K562 (cell line): ENCODE results near the gene FBXW11. TPM values are rescaled to one million over a fixed set of nuclear protein-coding genes. Genes with fewer than 3 reads are reported as not detected.
A peak's percentile ranks its signal among the peaks of the same experiment; 100 is the strongest.

Source experiments
- E2F4 ChIP-seq: sonication (generic); formaldehyde crosslinking; IDR thresholded peaks from 2 replicates; pipeline ENCODE4 v1.8.0; 2022; ENCODE audit warnings: mild to moderate bottlenecking, low read depth, missing genetic modification reagents
- FOS ChIP-seq: IDR thresholded peaks from 3 replicates; pipeline ENCODE4 v1.6.1; 2011; ENCODE audit not compliant: insufficient read length; ENCODE audit errors: extremely low read depth
- FOXJ3 ChIP-seq: sonication (generic); formaldehyde crosslinking; IDR thresholded peaks from 2 replicates; pipeline ENCODE4 v1.4.0; 2020; ENCODE audit warnings: mild to moderate bottlenecking, missing genetic modification reagents
- HDAC2 ChIP-seq: fragments of 450-650 bp; IDR thresholded peaks from 2 replicates; pipeline ENCODE4 v1.6.1; 2016; ENCODE audit warnings: mild to moderate bottlenecking
- KDM1A ChIP-seq, 2 experiments: fragments of 450-650 bp; IDR thresholded peaks; 2 replicates each; pipeline ENCODE4 v1.6.1; 2016; ENCODE audit warnings: mild to moderate bottlenecking in 2 of 2
- MAFK ChIP-seq: IDR thresholded peaks from 2 replicates; pipeline ENCODE4 v1.6.1; 2011; ENCODE audit warnings: low read length, improper control_type of control experiment
- NKRF ChIP-seq: fragments of 450-650 bp; IDR thresholded peaks from 2 replicates; pipeline ENCODE4 v1.6.1; 2016; ENCODE audit warnings: borderline replicate concordance
- POU5F1 ChIP-seq: fragments of 150-350 bp; IDR thresholded peaks from 2 replicates; pipeline ENCODE4 v1.6.1; 2014; ENCODE audit warnings: borderline replicate concordance, low read length, low read depth, mild to moderate bottlenecking; ENCODE audit not compliant: partially characterized antibody
- PREB ChIP-seq: sonication (generic); formaldehyde crosslinking; IDR thresholded peaks from 2 replicates; pipeline ENCODE4 v1.8.1; 2023; ENCODE audit warnings: mild to moderate bottlenecking, missing genetic modification reagents
- SMARCB1 ChIP-seq: IDR thresholded peaks from 2 replicates; pipeline ENCODE4 v1.6.1; 2011; ENCODE audit warnings: improper control_type of control experiment, low read depth; ENCODE audit not compliant: insufficient read length
- SNIP1 ChIP-seq: fragments of 450-650 bp; IDR thresholded peaks from 2 replicates; pipeline ENCODE4 v1.7.1; 2017; ENCODE audit warnings: low read depth, mild to moderate bottlenecking
- SRF ChIP-seq, 2 experiments: fragments of 250-450, 450-650 bp in 1 of 2; sonication (Bioruptor Pico) in 1 of 2; sonication (generic) in 1 of 2; formaldehyde crosslinking; IDR thresholded peaks; 2 replicates each; pipeline versions ENCODE4 v1.5.0 to v1.5.1; 2020 to 2022; ENCODE audit warnings: mild to moderate bottlenecking in 1 of 2, missing genetic modification reagents in 1 of 2
- TAF15 ChIP-seq: fragments of 200-400 bp; formaldehyde crosslinking; IDR thresholded peaks from 2 replicates; pipeline ENCODE4 v1.6.1; 2017; ENCODE audit warnings: mild to moderate bottlenecking, low read depth, low read length, moderate library complexity
- ZKSCAN1 ChIP-seq: fragments of 150-350 bp; IDR thresholded peaks from 2 replicates; pipeline ENCODE4 v1.6.1; 2016; ENCODE audit warnings: low read depth, low read length
- ZNF184 ChIP-seq: sonication (generic); formaldehyde crosslinking; IDR thresholded peaks from 2 replicates; pipeline ENCODE4 v1.5.0; 2020; ENCODE audit warnings: missing genetic modification reagents
- ZNF280A ChIP-seq: fragments of 450-650 bp; IDR thresholded peaks from 2 replicates; pipeline ENCODE4 v1.6.1; 2018; ENCODE audit warnings: mild to moderate bottlenecking, low read depth; ENCODE audit not compliant: partially characterized antibody
- ZNF444 ChIP-seq: fragments of 250-450 bp; sonication (Bioruptor Pico); IDR thresholded peaks from 2 replicates; pipeline ENCODE4 v1.4.0; 2020; ENCODE audit warnings: mild to moderate bottlenecking, moderate library complexity
- ZNF589 ChIP-seq: fragments of 200-800 bp; sonication (Bioruptor generic); IDR thresholded peaks from 2 replicates; pipeline ENCODE4 v1.6.1; 2016; ENCODE audit warnings: low read depth, missing genetic modification characterization, missing compliant biosample characterization
- polyA plus RNA-seq, 8 experiments: library from polyadenylated mRNA; depleted of rRNA in 4 of 8; stranded (reverse) in 5 of 8; unstranded in 3 of 8; fragments of >200 nt; fragmentation: Nextera tagmentation in 2 of 8; fragmentation: Illumina TruSeq in 1 of 8; extraction: Ambion mirVana in 2 of 8; extraction: Trizol in 1 of 8; gene quantifications; 2 replicates each; pipeline versions ENCODE4 v1.2.1 to v1.2.3, GENCODE V29; 2011 to 2014; ENCODE audit warnings: inconsistent platforms in 1 of 8, missing spikeins in 1 of 8
- total RNA-seq, 7 experiments: library from RNA; depleted of rRNA in 6 of 7; stranded (reverse); fragments of >200 nt in 6 of 7; fragmentation: Illumina TruSeq in 2 of 7; extraction: Trizol in 2 of 7; gene quantifications; 2 replicates each; pipeline versions ENCODE4 v1.2.1 to v1.2.3, GENCODE V29; 2011 to 2021; ENCODE audit warnings: low replicate concordance in 1 of 7
- TF ChIP-seq, protein P1 (sequence below): sonication (generic); formaldehyde crosslinking; IDR thresholded peaks from 2 replicates; pipeline ENCODE4 v1.8.0; 2023; ENCODE audit warnings: mild to moderate bottlenecking, missing genetic modification reagents
- TF ChIP-seq, protein P2 (sequence below): fragments of 450-650 bp; IDR thresholded peaks from 2 replicates; pipeline ENCODE4 v1.7.0; 2016; ENCODE audit warnings: borderline replicate concordance

FBXW11 gene
- total and polyA plus RNA-seq, 9 of the 15 experiments (the other 6 are each of a cell fraction or from before 2014, with no cell fraction given), result 3.0 to 28.6 (median 23.6) TPM

GRCh38 chr5:172008689-172009141, 2.3 kb upstream of the FBXW11 start (continued):
- TF ChIP-seq, protein P1, sequence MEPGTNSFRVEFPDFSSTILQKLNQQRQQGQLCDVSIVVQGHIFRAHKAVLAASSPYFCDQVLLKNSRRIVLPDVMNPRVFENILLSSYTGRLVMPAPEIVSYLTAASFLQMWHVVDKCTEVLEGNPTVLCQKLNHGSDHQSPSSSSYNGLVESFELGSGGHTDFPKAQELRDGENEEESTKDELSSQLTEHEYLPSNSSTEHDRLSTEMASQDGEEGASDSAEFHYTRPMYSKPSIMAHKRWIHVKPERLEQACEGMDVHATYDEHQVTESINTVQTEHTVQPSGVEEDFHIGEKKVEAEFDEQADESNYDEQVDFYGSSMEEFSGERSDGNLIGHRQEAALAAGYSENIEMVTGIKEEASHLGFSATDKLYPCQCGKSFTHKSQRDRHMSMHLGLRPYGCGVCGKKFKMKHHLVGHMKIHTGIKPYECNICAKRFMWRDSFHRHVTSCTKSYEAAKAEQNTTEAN (CRISPR knock-in tag), result no peak
- TF ChIP-seq MAFK (no peak), SNIP1 (no peak), HDAC2 (no peak), SMARCB1 (no peak), POU5F1 (no peak), NKRF (no peak), ZNF589 (CRISPR knock-in tag) (no peak), ZNF184 (CRISPR knock-in tag) (no peak), PREB (no peak), E2F4 (CRISPR knock-in tag) (no peak), ZKSCAN1 (no peak), ZNF280A (no peak), KDM1A (IDR thresholded peaks at IDR 0.05) (peak; percentile 40 to 57; a peak in 2 of 4 replicates), FOS (no peak), SRF (CRISPR knock-in tag; IDR thresholded peaks at IDR 0.05) (0 out of 4 replicates have a peak, but pooled peaks of 1 of the 2 experiments have one; percentile 44), FOXJ3 (no peak), TAF15 (no peak), ZNF444 (no peak)
- TF ChIP-seq, protein P2, sequence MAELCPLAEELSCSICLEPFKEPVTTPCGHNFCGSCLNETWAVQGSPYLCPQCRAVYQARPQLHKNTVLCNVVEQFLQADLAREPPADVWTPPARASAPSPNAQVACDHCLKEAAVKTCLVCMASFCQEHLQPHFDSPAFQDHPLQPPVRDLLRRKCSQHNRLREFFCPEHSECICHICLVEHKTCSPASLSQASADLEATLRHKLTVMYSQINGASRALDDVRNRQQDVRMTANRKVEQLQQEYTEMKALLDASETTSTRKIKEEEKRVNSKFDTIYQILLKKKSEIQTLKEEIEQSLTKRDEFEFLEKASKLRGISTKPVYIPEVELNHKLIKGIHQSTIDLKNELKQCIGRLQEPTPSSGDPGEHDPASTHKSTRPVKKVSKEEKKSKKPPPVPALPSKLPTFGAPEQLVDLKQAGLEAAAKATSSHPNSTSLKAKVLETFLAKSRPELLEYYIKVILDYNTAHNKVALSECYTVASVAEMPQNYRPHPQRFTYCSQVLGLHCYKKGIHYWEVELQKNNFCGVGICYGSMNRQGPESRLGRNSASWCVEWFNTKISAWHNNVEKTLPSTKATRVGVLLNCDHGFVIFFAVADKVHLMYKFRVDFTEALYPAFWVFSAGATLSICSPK, result no peak
